Vagina (tissue), 2 donors: ENCODE results near the gene ACSS1.

Source experiments
- POLR2A ChIP-seq, 2 donors: fragments of 450-650 bp; IDR thresholded peaks; one replicate each; pipeline ENCODE4 v1.6.1; 2017; ENCODE audit warnings: antibody characterized with exemption in 2 of 2, mild to moderate bottlenecking in 2 of 2, moderate library complexity in 2 of 2
- POLR2AphosphoS5 ChIP-seq, 2 donors: sonication (generic); formaldehyde crosslinking; IDR thresholded peaks; one replicate each; pipeline ENCODE4 v1.9.0; 2017; ENCODE audit warnings: antibody characterized with exemption in 2 of 2, mild to moderate bottlenecking in 2 of 2, low read depth in 1 of 2; ENCODE audit not compliant: insufficient read depth in 1 of 2
- TF ChIP-seq, protein P1 (sequence below), 3 experiments: fragments of 450-650 bp in 2 of 3; fragments of 200-600 bp in 1 of 3; sonication (generic) in 1 of 3; IDR thresholded peaks; one replicate each; pipeline ENCODE4 v1.5.1; 2017 to 2019; ENCODE audit warnings: antibody characterized with exemption in 3 of 3, mild to moderate bottlenecking in 2 of 3, moderate library complexity in 2 of 3

- TF ChIP-seq, protein P1, sequence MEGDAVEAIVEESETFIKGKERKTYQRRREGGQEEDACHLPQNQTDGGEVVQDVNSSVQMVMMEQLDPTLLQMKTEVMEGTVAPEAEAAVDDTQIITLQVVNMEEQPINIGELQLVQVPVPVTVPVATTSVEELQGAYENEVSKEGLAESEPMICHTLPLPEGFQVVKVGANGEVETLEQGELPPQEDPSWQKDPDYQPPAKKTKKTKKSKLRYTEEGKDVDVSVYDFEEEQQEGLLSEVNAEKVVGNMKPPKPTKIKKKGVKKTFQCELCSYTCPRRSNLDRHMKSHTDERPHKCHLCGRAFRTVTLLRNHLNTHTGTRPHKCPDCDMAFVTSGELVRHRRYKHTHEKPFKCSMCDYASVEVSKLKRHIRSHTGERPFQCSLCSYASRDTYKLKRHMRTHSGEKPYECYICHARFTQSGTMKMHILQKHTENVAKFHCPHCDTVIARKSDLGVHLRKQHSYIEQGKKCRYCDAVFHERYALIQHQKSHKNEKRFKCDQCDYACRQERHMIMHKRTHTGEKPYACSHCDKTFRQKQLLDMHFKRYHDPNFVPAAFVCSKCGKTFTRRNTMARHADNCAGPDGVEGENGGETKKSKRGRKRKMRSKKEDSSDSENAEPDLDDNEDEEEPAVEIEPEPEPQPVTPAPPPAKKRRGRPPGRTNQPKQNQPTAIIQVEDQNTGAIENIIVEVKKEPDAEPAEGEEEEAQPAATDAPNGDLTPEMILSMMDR (IDR thresholded peaks at IDR 0.05), result no peak
- no peak for TF ChIP-seq POLR2AphosphoS5 (IDR thresholded peaks at IDR 0.05; ENCODE audit: insufficient read depth in 1 of 2, low read depth in 1 of 2)
- TF ChIP-seq POLR2A (IDR thresholded peaks at IDR 0.05), result no peak
Measured at GRCh38 chr20:25011261-25011660, 46.7 kb downstream of the ACSS1 start.
